Measurements from ENCODE around the gene CDC5L.

The CDC5L gene

DNA sequence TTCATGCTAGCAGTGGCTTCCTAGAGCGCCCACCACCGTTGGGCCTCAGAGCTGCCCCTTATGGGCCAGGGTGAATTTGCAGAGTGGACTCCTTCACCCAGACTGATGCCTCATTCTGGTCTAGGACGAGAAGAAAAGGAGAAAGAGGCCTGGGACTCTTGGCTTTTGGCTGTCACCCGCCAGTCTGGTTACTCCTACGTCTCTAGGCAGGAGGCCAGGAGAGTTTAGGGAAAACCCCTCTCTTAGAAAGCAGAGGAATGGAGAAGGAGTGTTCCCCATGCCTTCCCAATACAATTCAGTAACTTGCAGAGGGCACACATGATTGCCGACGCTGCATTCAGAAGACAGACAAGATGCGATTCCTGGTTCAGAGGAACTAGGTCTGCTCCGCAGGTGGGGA is 70.1 kb downstream of the CDC5L start:
- no peak for DNase-seq (ENCODE audit: low read depth)
- no peak overlapping the region for H3K4me3 ChIP-seq (ENCODE audit: low read depth, low read length)
- TF ChIP-seq, protein P1, sequence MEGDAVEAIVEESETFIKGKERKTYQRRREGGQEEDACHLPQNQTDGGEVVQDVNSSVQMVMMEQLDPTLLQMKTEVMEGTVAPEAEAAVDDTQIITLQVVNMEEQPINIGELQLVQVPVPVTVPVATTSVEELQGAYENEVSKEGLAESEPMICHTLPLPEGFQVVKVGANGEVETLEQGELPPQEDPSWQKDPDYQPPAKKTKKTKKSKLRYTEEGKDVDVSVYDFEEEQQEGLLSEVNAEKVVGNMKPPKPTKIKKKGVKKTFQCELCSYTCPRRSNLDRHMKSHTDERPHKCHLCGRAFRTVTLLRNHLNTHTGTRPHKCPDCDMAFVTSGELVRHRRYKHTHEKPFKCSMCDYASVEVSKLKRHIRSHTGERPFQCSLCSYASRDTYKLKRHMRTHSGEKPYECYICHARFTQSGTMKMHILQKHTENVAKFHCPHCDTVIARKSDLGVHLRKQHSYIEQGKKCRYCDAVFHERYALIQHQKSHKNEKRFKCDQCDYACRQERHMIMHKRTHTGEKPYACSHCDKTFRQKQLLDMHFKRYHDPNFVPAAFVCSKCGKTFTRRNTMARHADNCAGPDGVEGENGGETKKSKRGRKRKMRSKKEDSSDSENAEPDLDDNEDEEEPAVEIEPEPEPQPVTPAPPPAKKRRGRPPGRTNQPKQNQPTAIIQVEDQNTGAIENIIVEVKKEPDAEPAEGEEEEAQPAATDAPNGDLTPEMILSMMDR (IDR thresholded peaks at IDR 0.05; ENCODE audit: insufficient read depth, low read depth, low read length, missing control alignments), result no peak

DNA sequence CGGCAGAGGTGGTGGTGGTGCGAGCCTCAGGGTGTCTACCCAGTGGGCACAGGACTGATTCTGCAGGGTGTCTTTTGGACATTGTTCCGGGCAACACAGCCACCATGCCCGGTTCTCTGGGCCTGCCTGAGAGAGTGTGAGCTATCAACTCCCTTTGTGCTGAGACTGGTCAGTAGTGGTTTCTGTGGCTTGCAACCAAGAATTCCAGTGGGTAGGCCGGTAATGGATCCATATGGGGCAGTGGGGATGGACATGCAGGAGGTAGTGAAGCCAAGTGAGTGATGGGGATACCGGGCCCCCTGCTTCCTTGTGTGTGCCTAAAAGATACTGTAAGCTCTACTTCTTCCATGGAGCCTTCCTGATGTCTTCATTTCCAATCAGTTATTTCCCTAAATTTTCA is 71.0 kb downstream of the CDC5L start:
- no peak for DNase-seq (ENCODE audit: low read depth)
- H3K4me3 ChIP-seq (ENCODE audit: low read depth, low read length), result no peak overlapping the region
- TF ChIP-seq, protein P1 (IDR thresholded peaks at IDR 0.05; ENCODE audit: insufficient read depth, low read depth, low read length, missing control alignments), result no peak

DNA sequence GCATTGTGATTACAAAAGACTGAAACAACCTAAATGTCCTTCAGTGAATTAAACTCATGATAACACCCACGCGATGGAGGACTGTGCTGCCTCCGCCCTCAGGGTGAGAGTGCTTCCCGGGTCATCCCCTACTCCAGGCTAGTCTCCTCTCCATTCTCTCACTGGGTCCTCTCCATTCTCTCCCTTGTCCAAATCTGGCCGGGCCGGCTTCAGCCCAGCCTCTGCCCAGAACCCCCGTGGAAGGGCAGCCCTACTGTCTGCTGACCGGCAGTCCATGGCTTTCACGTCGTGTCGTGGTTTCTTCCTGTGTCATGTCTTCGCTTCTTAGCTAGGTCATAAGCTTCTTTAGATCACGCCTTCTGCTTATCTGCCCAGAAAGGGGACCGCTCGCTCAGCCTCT is 74.8 kb downstream of the CDC5L start:
- TF ChIP-seq, protein P1 (IDR thresholded peaks at IDR 0.05; ENCODE audit: insufficient read depth, low read depth, low read length, missing control alignments), result no peak
- H3K4me3 ChIP-seq (ENCODE audit: low read depth, low read length), result no peak overlapping the region
- no peak for DNase-seq (ENCODE audit: low read depth)

DNA sequence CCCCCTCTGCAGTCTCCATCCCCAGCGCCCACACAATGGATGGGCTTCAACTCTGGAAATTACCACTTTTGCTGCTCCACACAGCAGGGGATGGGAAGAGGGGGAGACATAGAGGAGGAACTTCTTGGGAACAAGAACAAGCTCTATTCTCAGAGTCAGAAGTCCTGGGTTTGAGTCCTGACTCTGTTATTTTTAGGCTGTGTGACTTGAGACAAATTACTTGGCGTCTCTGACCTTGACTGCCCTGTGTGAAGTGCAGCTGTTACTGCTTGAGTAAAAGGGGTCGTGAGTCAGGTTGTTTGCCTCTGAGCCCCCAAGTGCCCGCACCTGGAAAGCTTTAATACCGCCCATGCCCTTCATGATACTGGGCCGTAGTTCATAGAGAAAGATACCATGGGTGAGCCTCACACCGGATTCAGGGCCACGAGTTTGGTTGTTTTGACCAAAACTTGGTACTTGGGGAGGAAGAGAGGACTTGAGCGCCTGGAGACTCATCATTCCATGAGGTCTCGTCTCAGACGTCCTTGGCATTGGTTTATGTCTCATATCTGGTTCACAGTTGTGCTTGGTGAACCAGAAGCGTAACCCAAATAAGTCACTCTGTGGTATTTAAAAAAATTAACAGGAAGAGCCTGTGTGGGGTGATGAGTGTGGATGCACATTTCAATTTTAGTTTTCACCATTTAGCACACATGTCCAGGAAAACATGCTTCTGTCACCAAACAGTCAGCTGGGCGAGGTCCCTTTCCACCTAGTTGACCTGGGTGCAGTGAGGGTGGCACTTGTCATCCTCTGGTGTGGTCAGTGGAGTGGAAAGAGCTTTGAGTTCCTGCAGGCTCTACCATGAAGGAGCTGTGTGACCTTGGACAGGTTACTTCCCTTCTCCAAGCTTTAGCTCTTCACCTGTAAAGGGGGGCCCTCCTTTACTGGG is 75.6 kb downstream of the CDC5L start:
- TF ChIP-seq, protein P1 (IDR thresholded peaks at IDR 0.05; ENCODE audit: insufficient read depth, low read depth, low read length, missing control alignments), result no peak
- H3K4me3 ChIP-seq (ENCODE audit: low read depth, low read length), result no peak overlapping the region
- DNase-seq (ENCODE audit: low read depth), result no peak

DNA sequence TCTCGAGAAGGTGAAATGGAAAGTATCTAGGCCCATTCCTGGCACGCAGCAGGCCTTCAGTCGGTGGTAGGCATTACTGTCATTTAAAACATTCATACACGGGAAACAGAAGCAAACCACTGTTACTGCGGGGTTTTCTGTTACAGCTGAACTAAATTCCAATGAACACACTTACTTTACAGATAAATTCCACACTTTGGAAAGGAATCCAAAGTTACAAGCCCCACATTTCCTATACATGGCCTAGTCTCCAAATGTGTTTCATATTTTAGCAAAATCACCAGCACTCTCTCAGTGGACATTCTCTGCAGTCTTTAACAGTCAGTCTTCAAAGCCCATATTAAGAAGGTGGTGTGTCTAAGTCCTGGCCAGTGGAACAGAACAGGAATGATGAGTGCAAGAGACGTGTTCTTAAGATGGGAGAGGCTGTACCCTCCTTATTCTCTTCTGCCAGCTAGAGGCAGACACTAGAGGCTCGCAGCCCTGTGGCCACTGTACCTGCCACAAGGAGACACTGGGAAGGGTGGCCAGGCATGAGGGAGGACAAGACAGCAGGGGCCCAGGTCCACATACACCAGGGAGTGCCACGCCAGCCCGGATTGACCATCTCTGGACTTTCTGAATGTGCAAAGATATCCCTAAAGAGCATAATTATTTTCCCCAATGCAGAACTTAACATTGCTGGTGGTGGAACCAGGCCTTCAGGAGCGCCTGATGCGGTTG is 76.4 kb downstream of the CDC5L start:
- DNase-seq (ENCODE audit: low read depth), result no peak
- H3K4me3 ChIP-seq (ENCODE audit: low read depth, low read length), result no peak overlapping the region
- TF ChIP-seq, protein P1 (IDR thresholded peaks at IDR 0.05; ENCODE audit: insufficient read depth, low read depth, low read length, missing control alignments), result no peak

DNA sequence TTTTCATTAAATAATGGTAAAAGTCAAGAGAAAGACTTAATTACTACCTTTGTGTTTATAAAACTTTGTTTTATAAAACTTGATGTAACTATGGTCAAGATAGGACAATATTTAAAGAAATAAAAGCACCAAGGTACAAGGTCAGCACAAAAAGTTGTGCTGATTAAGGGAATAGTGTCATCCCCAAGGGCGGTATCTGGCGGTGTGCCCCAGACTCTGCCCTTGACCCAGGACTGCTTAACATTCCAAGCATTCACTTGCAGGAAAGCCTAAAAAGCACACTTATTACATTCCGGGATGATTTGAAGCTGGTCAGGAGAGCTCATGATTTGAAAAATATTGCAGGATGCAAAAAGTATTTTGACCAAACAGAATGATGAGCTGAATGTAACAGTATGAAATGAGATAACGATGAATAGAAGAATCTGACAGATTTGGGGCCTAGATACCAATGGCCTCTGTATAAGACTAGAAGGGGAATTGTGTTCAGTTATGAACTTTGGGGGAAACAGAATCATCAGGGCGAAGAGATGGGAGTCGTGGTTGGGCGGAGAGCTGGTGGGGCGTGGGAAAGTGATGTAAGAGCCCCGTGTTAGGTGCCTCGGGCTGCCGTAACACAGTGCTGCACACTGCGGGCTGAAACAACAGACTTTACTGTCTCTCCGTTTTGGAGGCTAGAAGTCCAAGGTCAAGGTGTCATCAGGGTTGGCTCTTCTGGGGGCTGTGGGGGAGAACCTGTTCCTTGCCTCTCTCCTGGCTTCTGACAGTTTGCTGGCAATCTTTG is 77.2 kb downstream of the CDC5L start:
- TF ChIP-seq, protein P1 (IDR thresholded peaks at IDR 0.05; ENCODE audit: insufficient read depth, low read depth, low read length, missing control alignments), result no peak
- no peak overlapping the region for H3K4me3 ChIP-seq (ENCODE audit: low read depth, low read length)
- DNase-seq (ENCODE audit: low read depth), result no peak
